K562 (cell line): ENCODE results near the gene WWTR1. TPM values are rescaled to one million over a fixed set of nuclear protein-coding genes. Genes with fewer than 3 reads are reported as not detected.

ENCODE experiments used
- ATAC-seq: fragments of 200-7000 bp; cut with Tn5 transposase; 3 replicates; pipeline ENCODE4 v1.9.1; 2020; ENCODE audit warnings: moderate library complexity
- BruUV-seq: library from RNA; stranded (reverse); fragments of 400-500 nt; replicated peaks from 2 replicates; lab custom pipeline; 2021; lab: Mats Ljungman, UMichigan
- CTCF ChIA-PET: fragments of 300-600 bp; formaldehyde crosslinking; extraction: SDS; loops from one replicate; lab custom pipeline; 2021; ENCODE audit warnings: low intra/inter-chr PET ratio; lab: Yijun Ruan, JAX
- POLR2A ChIA-PET: fragments of 300-600, 350-650 bp; sonication (Branson Sonifier 250); formaldehyde crosslinking; extraction: SDS; loops from one replicate; lab custom pipeline; 2021; ENCODE audit warnings: antibody characterized with exemption, inconsistent platforms; lab: Yijun Ruan, JAX
- DNase-seq, 4 experiments: peaks; one replicate each; pipeline versions ENCODE4 v3.0.0 to v3.0.0-alpha.2; 2011 to 2018; ENCODE audit warnings: low spot score in 3 of 4, mixed read lengths in 3 of 4; ENCODE audit errors: extremely low read depth in 1 of 4
- FAIRE-seq: peaks from 2 replicates; lab custom pipeline; 2011; peaks lifted over from hg19 to GRCh38; lab: Jason Lieb, UNC
- H2AFZ ChIP-seq: 2 replicates; pipeline ENCODE4 v1.6.0; 2011; ENCODE audit warnings: low read depth, low read length, control low read depth, inconsistent platforms
- H3K27ac ChIP-seq: fragments of 200-600 bp; 3 replicates; pipeline ENCODE4 v1.8.0; 2011; ENCODE audit warnings: low read depth, mild to moderate bottlenecking, control low read depth, inconsistent platforms, low read length, moderate library complexity, mixed read lengths; ENCODE audit errors: extremely low read depth
- H3K27me3 ChIP-seq, 2 experiments: fragments of 300-600 bp in 1 of 2; 2 replicates in 1 of 2; 3 replicates in 1 of 2; pipeline versions ENCODE4 v1.6.0 to v1.8.0; 2011; ENCODE audit warnings: inconsistent platforms in 2 of 2, low read length in 2 of 2, mild to moderate bottlenecking in 1 of 2, mixed read lengths in 1 of 2, moderate library complexity in 1 of 2; ENCODE audit not compliant: control insufficient read depth in 2 of 2, insufficient read depth in 2 of 2
- H3K36me3 ChIP-seq: fragments of 300-600 bp; 3 replicates; pipeline ENCODE4 v1.8.0; 2011; ENCODE audit warnings: mild to moderate bottlenecking, low read length, inconsistent platforms; ENCODE audit not compliant: control insufficient read depth, insufficient read depth
- H3K4me1 ChIP-seq, 2 experiments: fragments of 200-600 bp in 1 of 2; replicated peaks in 1 of 2; 2 replicates in 1 of 2; 3 replicates in 1 of 2; pipeline versions ENCODE4 v1.5.1 to v1.8.0; 2011; ENCODE audit warnings: inconsistent platforms in 2 of 2, low read length in 2 of 2, mild to moderate bottlenecking in 1 of 2, mixed read lengths in 1 of 2, moderate library complexity in 1 of 2; ENCODE audit not compliant: control insufficient read depth in 2 of 2, insufficient read depth in 2 of 2
- H3K4me2 ChIP-seq: 2 replicates; pipeline ENCODE4 v1.6.1; 2011; ENCODE audit warnings: low read length, control low read depth, inconsistent platforms, mixed read lengths; ENCODE audit not compliant: insufficient read depth
- H3K4me3 ChIP-seq: fragments of 200-600 bp; sonication (generic), shearing (Covaris generic); 2 replicates; pipeline ENCODE4 v1.5.1; 2016; ENCODE audit warnings: control low read depth, inconsistent platforms
- H3K79me2 ChIP-seq: fragments of 200-600 bp; 3 replicates; pipeline ENCODE4 v1.8.0; 2011; ENCODE audit warnings: low read length, inconsistent platforms; ENCODE audit not compliant: control insufficient read depth, insufficient read depth
- H3K9ac ChIP-seq, 2 experiments: 2 replicates each; pipeline versions ENCODE4 v1.6.0 to v1.6.1; 2011; ENCODE audit warnings: low read depth in 2 of 2, low read length in 2 of 2, control low read depth in 1 of 2, inconsistent platforms in 1 of 2, mild to moderate bottlenecking in 1 of 2, mixed read lengths in 1 of 2; ENCODE audit not compliant: insufficient read depth in 1 of 2
- H3K9me1 ChIP-seq: one replicate; pipeline ENCODE4 v1.6.0; 2011; ENCODE audit warnings: inconsistent platforms, mild to moderate bottlenecking, low read length, moderate library complexity; ENCODE audit not compliant: control insufficient read depth, insufficient read depth
- H3K9me3 ChIP-seq: replicated peaks from 2 replicates; pipeline ENCODE4 v1.5.1; 2011; ENCODE audit warnings: low read depth, low read length, inconsistent platforms; ENCODE audit not compliant: control insufficient read depth, insufficient read depth
- H4K20me1 ChIP-seq: replicated peaks from 2 replicates; pipeline ENCODE4 v1.6.1; 2011; ENCODE audit warnings: low read length, inconsistent platforms, mixed read lengths; ENCODE audit not compliant: control insufficient read depth, insufficient read depth
- HEY1 ChIP-seq: fragments of 250-450 bp; sonication (Bioruptor Pico); IDR thresholded peaks from 2 replicates; pipeline ENCODE4 v1.5.0; 2020; ENCODE audit warnings: mild to moderate bottlenecking, moderate library complexity, borderline replicate concordance
- KAT8 ChIP-seq: fragments of 450-650 bp; IDR thresholded peaks from 2 replicates; pipeline ENCODE4 v1.6.1; 2016; ENCODE audit warnings: low read depth, mild to moderate bottlenecking
- SOX6 ChIP-seq: fragments of 450-650 bp; IDR thresholded peaks from 2 replicates; pipeline ENCODE4 v1.6.1; 2014; ENCODE audit warnings: mild to moderate bottlenecking
- TEAD4 ChIP-seq, 2 experiments: sonication (generic) in 1 of 2; formaldehyde crosslinking in 1 of 2; IDR thresholded peaks; 2 replicates each; pipeline versions ENCODE4 v1.6.1 to v1.8.0; 2012 to 2022; ENCODE audit warnings: borderline replicate concordance in 1 of 2, inconsistent platforms in 1 of 2, low read length in 1 of 2, mild to moderate bottlenecking in 1 of 2, missing genetic modification reagents in 1 of 2
- WGBS: fragments of 100-300 bp; shearing (Covaris generic); methylation state at CpG from one replicate; pipeline ENCODE4 v1.1.6; 2016; ENCODE audit warnings: low coverage, mixed read lengths; ENCODE audit not compliant: insufficient coverage; ENCODE audit errors: missing lambda C conversion rate; 5-methylcytosine and 5-hydroxymethylcytosine counted together
- in situ Hi-C: fragments of 300-500 bp; cut with MboI; formaldehyde crosslinking; loops from 4 replicates; pipeline ENCODE4 v1.15.0; 2018; ENCODE audit warnings: inconsistent platforms, mixed read lengths
- intact Hi-C: fragments of 100-400 bp; cut with micrococcal nuclease; formaldehyde crosslinking; loops from 2 replicates; pipeline ENCODE4 v1.14.2; 2022
- polyA plus RNA-seq, 8 experiments: library from polyadenylated mRNA; depleted of rRNA in 4 of 8; stranded (reverse) in 5 of 8; unstranded in 3 of 8; fragments of >200 nt; fragmentation: Nextera tagmentation in 2 of 8; fragmentation: Illumina TruSeq in 1 of 8; extraction: Ambion mirVana in 2 of 8; extraction: Trizol in 1 of 8; gene quantifications; 2 replicates each; pipeline versions ENCODE4 v1.2.1 to v1.2.3, GENCODE V29; 2011 to 2014; ENCODE audit warnings: inconsistent platforms in 1 of 8, missing spikeins in 1 of 8
- total RNA-seq, 7 experiments: library from RNA; depleted of rRNA in 6 of 7; stranded (reverse); fragments of >200 nt in 6 of 7; fragmentation: Illumina TruSeq in 2 of 7; extraction: Trizol in 2 of 7; gene quantifications; 2 replicates each; pipeline versions ENCODE4 v1.2.1 to v1.2.3, GENCODE V29; 2011 to 2021; ENCODE audit warnings: low replicate concordance in 1 of 7

The WWTR1 gene
- total and polyA plus RNA-seq, 9 of the 15 experiments (the other 6 are each of a cell fraction or from before 2014, with no cell fraction given) = 0.04 to 1.5 (median 0.60) TPM

DNA sequence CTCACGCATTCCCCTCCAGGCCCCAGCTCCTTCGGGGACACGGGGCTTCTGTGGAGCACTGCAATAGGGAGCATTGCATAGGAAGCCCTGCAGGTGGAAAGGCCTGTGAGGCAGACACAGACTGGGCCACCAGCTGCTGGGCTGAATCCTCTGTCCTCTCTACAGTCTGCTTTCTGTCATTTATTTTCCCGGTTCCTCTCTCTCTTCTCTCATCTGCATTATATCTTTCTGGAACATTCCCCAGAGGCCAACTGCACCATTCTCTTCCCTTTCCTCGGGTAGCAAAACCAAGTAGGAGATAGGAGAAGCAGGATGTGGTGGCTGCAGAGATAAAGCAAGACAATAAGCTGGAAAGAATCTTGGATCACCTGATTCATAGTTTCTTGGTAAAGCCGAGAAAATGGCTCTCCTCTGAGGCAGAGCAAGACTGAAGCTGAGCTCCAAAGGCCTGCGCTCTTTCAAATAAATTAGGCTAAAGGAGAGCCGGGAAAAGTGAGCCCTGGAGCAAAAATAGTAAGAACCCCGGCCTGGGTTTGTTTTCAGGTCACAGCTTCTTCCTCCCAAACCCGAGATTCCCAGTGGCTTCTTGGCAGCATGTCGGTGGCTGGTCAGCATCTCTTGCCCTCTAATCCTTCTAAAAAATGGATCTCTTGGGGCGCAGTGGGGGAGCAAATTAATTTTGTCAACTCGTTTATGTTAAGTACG is 178.1 kb downstream of the WWTR1 start:
- intact Hi-C loops (loop anchor here (1.0 to 5.0 kb wide), 3 partner anchors 86 to 522 kb away; no protein-coding TSS in a partner anchor), in situ Hi-C loops (loop anchor here (10.0 to 25.0 kb wide), 2 partner anchors 365 to 517 kb away; no protein-coding TSS in a partner anchor)
- Histone ChIP-seq H3K9me1 (no peaks in the 10 kb centered on the region), H3K9me3 (no peaks in the 10 kb centered on the region), H3K4me2 (no peak overlapping the region), H4K20me1 (no peaks in the 10 kb centered on the region), H3K4me3 (no peak overlapping the region), H3K36me3 (no peaks in the 10 kb centered on the region), H3K79me2 (no peaks in the 10 kb centered on the region), H3K27me3 (peaks cover 0 to 4% of the 10 kb centered on the region in 2 experiments; a peak in 2 of 5 replicates), H3K4me1 (no peaks in the 10 kb centered on the region), H3K9ac (no peak overlapping the region), H2AFZ (no peak overlapping the region), H3K27ac (no peak overlapping the region)
- BruUV-seq = no TSS peak
- WGBS = 5% methylated on average over 13 of the region's 14 CpGs
- ChIA-PET POLR2A (interaction anchor here (1.1 kb wide), 1 partner anchor 10 kb away, joined by 3 read pairs; no protein-coding TSS in a partner anchor), CTCF (interaction anchor here (1.3 kb wide), 1 partner anchor 127 kb away, joined by 3 read pairs; no protein-coding TSS in a partner anchor)
- peak; percentile 63 for ATAC-seq
- TF ChIP-seq SOX6 = 0 out of 2 replicates have a peak, but pooled peaks have one; percentile 13
- TF ChIP-seq KAT8 = no peak
- TF ChIP-seq TEAD4 (IDR thresholded peaks at IDR 0.05; ENCODE audit: low read length) = peak; percentile 15; the same call in 1 of the 2 replicates
- no peak for TF ChIP-seq TEAD4 (CRISPR knock-in tag; IDR thresholded peaks at IDR 0.05; ENCODE audit: borderline replicate concordance)
- 0 out of 2 replicates have a peak, but pooled peaks have one; percentile 45 for TF ChIP-seq HEY1 (CRISPR knock-in tag)
- DNase-seq = no peak
- FAIRE-seq = no peak
